ENCODE data around the gene EFHC1. TPM values are rescaled to one million over a fixed set of nuclear protein-coding genes. Genes with fewer than 3 reads are reported as not detected.

EFHC1 gene
- total and polyA plus RNA-seq, 2 donors (not counting 1 experiment from before 2014, with no cell fraction given), result 19.4 to 34.8 TPM

- DNase-seq (no peak), ATAC-seq (ENCODE audit: low read depth) (no peak)
- ChIA-PET POLR2A (no interaction called here), CTCF (no interaction called here)
- Mint-ChIP-seq H3K27ac (no peak overlapping the region), H3K27me3 (no peaks in the 10 kb centered on the region), H3K4me1 (peaks cover 45% of the 10 kb centered on the region), H3K9me3 (ENCODE audit: insufficient read depth) (no peaks in the 10 kb centered on the region), H3K4me3 (no peak overlapping the region)
- Histone ChIP-seq H3K36me3 (replicated peaks in 1 of 2; ENCODE audit: control extremely low read depth in 1 of 2, control insufficient read depth in 1 of 2, extremely low read depth in 1 of 2, insufficient read depth in 2 of 2, low read length in 1 of 2) (peaks cover 0 to 4% of the 10 kb centered on the region in 2 experiments), H2AFZ (ENCODE audit: insufficient read depth, low read depth, low read length, poor library complexity, severe bottlenecking) (no peak overlapping the region), H3K27me3 (replicated peaks in 1 of 4; ENCODE audit: control extremely low read depth in 1 of 4, control insufficient read depth in 3 of 4, insufficient read depth in 4 of 4, low read length in 3 of 4) (no peaks in the 10 kb centered on the region), H3K9ac (ENCODE audit: low read length) (no peak overlapping the region), H3K9me3 (ENCODE audit: control extremely low read depth in 1 of 3, control insufficient read depth in 2 of 3, insufficient read depth in 1 of 3, low read length in 2 of 3) (no peaks in the 10 kb centered on the region), H3K4me3 (ENCODE audit: control extremely low read depth in 1 of 5, extremely low read depth in 1 of 5, insufficient read depth in 1 of 5, low read depth in 2 of 5, low read length in 4 of 5) (no peak overlapping the region), H3K27ac (ENCODE audit: low read length in 2 of 2) (no peak overlapping the region), H3K4me2 (replicated peaks; ENCODE audit: low read depth, low read length, poor library complexity, severe bottlenecking) (no peak overlapping the region), H4K20me1 (ENCODE audit: control insufficient read depth, insufficient read depth, low read length, poor library complexity, severe bottlenecking) (peaks cover 17% of the 10 kb centered on the region), H3K4me1 (ENCODE audit: control insufficient read depth in 2 of 2, insufficient read depth in 2 of 2, low read length in 2 of 2) (peaks cover 0 to 8% of the 10 kb centered on the region in 2 donors), H3K79me2 (ENCODE audit: control insufficient read depth, insufficient read depth, low read length) (peaks cover 34% of the 10 kb centered on the region)
- WGBS (ENCODE audit: insufficient coverage), result 56% methylated on average over 3 of the region's 3 CpGs
- intact Hi-C loops (cut with micrococcal nuclease), result no loop called here
- TF ChIP-seq EZH2 (IDR thresholded peaks at IDR 0.05; ENCODE audit: borderline replicate concordance, insufficient read depth, low read depth, low read length, poor library complexity, severe bottlenecking) (no peak), CTCF (IDR thresholded peaks at IDR 0.05) (no peak)
These were observed 126.5 kb downstream of the EFHC1 start for GRCh38 chr6:52546678-52547077.

GRCh38 chr6:52547647-52548352 is 127.7 kb downstream of the EFHC1 start:
- no peak overlapping the region for H3K27ac Mint-ChIP-seq
- peaks cover 56% of the 10 kb centered on the region for H3K4me1 Mint-ChIP-seq
- no peaks in the 10 kb centered on the region for H3K9me3 Mint-ChIP-seq (ENCODE audit: insufficient read depth)
- H3K36me3 ChIP-seq (replicated peaks in 1 of 2; ENCODE audit: control extremely low read depth in 1 of 2, control insufficient read depth in 1 of 2, extremely low read depth in 1 of 2, insufficient read depth in 2 of 2, low read length in 1 of 2), result peaks cover 0 to 4% of the 10 kb centered on the region in 2 experiments
- no peaks in the 10 kb centered on the region for H3K27me3 ChIP-seq (replicated peaks in 1 of 4; ENCODE audit: control extremely low read depth in 1 of 4, control insufficient read depth in 3 of 4, insufficient read depth in 4 of 4, low read length in 3 of 4)
- TF ChIP-seq EZH2 (IDR thresholded peaks at IDR 0.05; ENCODE audit: borderline replicate concordance, insufficient read depth, low read depth, low read length, poor library complexity, severe bottlenecking) (no peak), CTCF (IDR thresholded peaks at IDR 0.05) (no peak)
- H3K4me1 ChIP-seq (ENCODE audit: control insufficient read depth in 2 of 2, insufficient read depth in 2 of 2, low read length in 2 of 2), result peaks cover 7 to 19% of the 10 kb centered on the region in 2 donors
- H3K4me3 Mint-ChIP-seq, result no peak overlapping the region
- POLR2A ChIA-PET, result no interaction called here
- no peak for ATAC-seq (ENCODE audit: low read depth)
- H3K27me3 Mint-ChIP-seq, result no peaks in the 10 kb centered on the region
- intact Hi-C loops (cut with micrococcal nuclease), result no loop called here
- no peak for DNase-seq
- no peak overlapping the region for H3K27ac ChIP-seq (ENCODE audit: low read length in 2 of 2)
- no peak overlapping the region for H3K4me2 ChIP-seq (replicated peaks; ENCODE audit: low read depth, low read length, poor library complexity, severe bottlenecking)
- no peaks in the 10 kb centered on the region for H3K9me3 ChIP-seq (ENCODE audit: control extremely low read depth in 1 of 3, control insufficient read depth in 2 of 3, insufficient read depth in 1 of 3, low read length in 2 of 3)
- H3K9ac ChIP-seq (ENCODE audit: low read length), result no peak overlapping the region
- peaks cover 40% of the 10 kb centered on the region for H3K79me2 ChIP-seq (ENCODE audit: control insufficient read depth, insufficient read depth, low read length)
- 93% methylated on average over 9 of the region's 9 CpGs for WGBS (ENCODE audit: insufficient coverage)
- H4K20me1 ChIP-seq (ENCODE audit: control insufficient read depth, insufficient read depth, low read length, poor library complexity, severe bottlenecking), result peaks cover 17% of the 10 kb centered on the region
- no peak overlapping the region for H3K4me3 ChIP-seq (ENCODE audit: control extremely low read depth in 1 of 5, extremely low read depth in 1 of 5, insufficient read depth in 1 of 5, low read depth in 2 of 5, low read length in 4 of 5)
- H2AFZ ChIP-seq (ENCODE audit: insufficient read depth, low read depth, low read length, poor library complexity, severe bottlenecking), result no peak overlapping the region
- CTCF ChIA-PET, result interaction anchor here (0.8 kb wide), 1 partner anchor 16 kb away, joined by 3 read pairs; no protein-coding TSS in a partner anchor

All from B cell (primary cell).